CD14-positive monocyte (primary cell): ENCODE results near the gene FADS1. TPM values are rescaled to one million over a fixed set of nuclear protein-coding genes. Genes with fewer than 3 reads are reported as not detected.

ENCODE experiments used
- DNase-seq, 3 donors: peaks; one replicate each; pipeline ENCODE4 v3.0.0-alpha.2; 2011 to 2022
- H2AFZ ChIP-seq: 2 replicates; pipeline ENCODE4 v1.6.0; 2012; ENCODE audit warnings: mild to moderate bottlenecking, low read depth, low read length, inconsistent platforms; ENCODE audit not compliant: insufficient read depth, poor library complexity, severe bottlenecking
- H3K27ac ChIP-seq, 2 donors: 1 replicate in 1 of 2; 2 replicates in 1 of 2; pipeline ENCODE4 v1.5.1; 2012 to 2013; ENCODE audit warnings: low read length in 2 of 2, control low read depth in 1 of 2, inconsistent platforms in 1 of 2, low read depth in 1 of 2, mild to moderate bottlenecking in 1 of 2
- H3K27me3 ChIP-seq, 2 donors: one replicate each; pipeline versions ENCODE4 v1.6.0 to v1.6.1; 2011 to 2013; ENCODE audit warnings: low read length in 2 of 2; ENCODE audit not compliant: control insufficient read depth in 2 of 2, insufficient read depth in 2 of 2
- H3K36me3 ChIP-seq, 2 donors: replicated peaks in 1 of 2; 1 replicate in 1 of 2; 2 replicates in 1 of 2; pipeline versions ENCODE4 v1.5.1 to v1.6.1; 2012 to 2013; ENCODE audit warnings: low read length in 2 of 2, control low read depth in 1 of 2, inconsistent platforms in 1 of 2, mild to moderate bottlenecking in 1 of 2; ENCODE audit not compliant: insufficient read depth in 2 of 2, control insufficient read depth in 1 of 2
- H3K4me1 ChIP-seq, 2 donors: 1 replicate in 1 of 2; 2 replicates in 1 of 2; pipeline versions ENCODE4 v1.5.1 to v1.6.1; 2012 to 2013; ENCODE audit warnings: low read length in 2 of 2, control low read depth in 1 of 2, inconsistent platforms in 1 of 2, mild to moderate bottlenecking in 1 of 2, moderate library complexity in 1 of 2; ENCODE audit not compliant: insufficient read depth in 2 of 2, control insufficient read depth in 1 of 2
- H3K4me2 ChIP-seq: replicated peaks from 2 replicates; pipeline ENCODE3; 2012; ENCODE audit warnings: low read length, moderate library complexity, mild to moderate bottlenecking; ENCODE audit not compliant: poor library complexity, severe bottlenecking; ENCODE audit errors: extremely low read depth
- H3K4me3 ChIP-seq, 3 experiments: fragments of 200-600 bp in 1 of 3; sonication (generic) in 1 of 3; replicated peaks in 1 of 3; 1 replicate in 2 of 3; 2 replicates in 1 of 3; pipeline ENCODE4 v1.5.1; 2011 to 2013; ENCODE audit warnings: low read length in 3 of 3, mild to moderate bottlenecking in 3 of 3, control low read depth in 2 of 3, low read depth in 2 of 3, inconsistent platforms in 1 of 3, moderate library complexity in 1 of 3
- H3K79me2 ChIP-seq: 2 replicates; pipeline ENCODE4 v1.6.0; 2012; ENCODE audit warnings: mild to moderate bottlenecking, control low read depth, inconsistent platforms, low read length, moderate library complexity; ENCODE audit not compliant: insufficient read depth
- H3K9ac ChIP-seq: 2 replicates; pipeline ENCODE4 v1.6.0; 2017; ENCODE audit warnings: low read length, mild to moderate bottlenecking; ENCODE audit not compliant: insufficient read depth, poor library complexity, severe bottlenecking
- H3K9me3 ChIP-seq, 2 donors: replicated peaks in 1 of 2; 1 replicate in 1 of 2; 2 replicates in 1 of 2; pipeline versions ENCODE4 v1.5.1 to v1.6.1; 2012 to 2013; ENCODE audit warnings: low read length in 2 of 2, control low read depth in 1 of 2; ENCODE audit not compliant: control insufficient read depth in 1 of 2, insufficient read depth in 1 of 2
- H4K20me1 ChIP-seq: 2 replicates; pipeline ENCODE4 v1.6.0; 2012; ENCODE audit warnings: mild to moderate bottlenecking, low read length, control low read depth, moderate library complexity; ENCODE audit not compliant: insufficient read depth
- H3K27ac Mint-ChIP-seq, 7 donors: one replicate each; pipeline ENCODE4 v1.8.0; 2020; ENCODE audit warnings: mild to moderate bottlenecking in 7 of 7, mixed read lengths in 7 of 7, moderate library complexity in 6 of 7, inconsistent platforms in 2 of 7
- H3K27me3 Mint-ChIP-seq, 3 donors: one replicate each; pipeline ENCODE4 v1.8.0; 2021 to 2022; ENCODE audit warnings: low read depth in 3 of 3, mild to moderate bottlenecking in 3 of 3, mixed read lengths in 3 of 3, moderate library complexity in 3 of 3, inconsistent platforms in 1 of 3
- H3K36me3 Mint-ChIP-seq, 2 donors: one replicate each; pipeline ENCODE4 v1.8.0; 2020; ENCODE audit warnings: mixed read lengths in 2 of 2, inconsistent platforms in 1 of 2, mild to moderate bottlenecking in 1 of 2
- H3K4me1 Mint-ChIP-seq: one replicate; pipeline ENCODE4 v1.8.0; 2020; ENCODE audit warnings: mild to moderate bottlenecking, mixed read lengths
- H3K4me3 Mint-ChIP-seq, 2 donors: one replicate each; pipeline ENCODE4 v1.8.0; 2020; ENCODE audit warnings: mild to moderate bottlenecking in 2 of 2, mixed read lengths in 2 of 2, moderate library complexity in 1 of 2
- H3K9me3 Mint-ChIP-seq, 7 donors: one replicate each; pipeline ENCODE4 v1.8.0; 2020 to 2022; ENCODE audit warnings: mixed read lengths in 7 of 7, mild to moderate bottlenecking in 6 of 7, moderate library complexity in 6 of 7, inconsistent platforms in 2 of 7
- WGBS: methylation state at CpG from one replicate; pipeline ENCODE4 v1.1.5; 2013; ENCODE audit warnings: missing lambda C conversion rate; ENCODE audit not compliant: insufficient coverage; 5-methylcytosine and 5-hydroxymethylcytosine counted together
- intact Hi-C, 2 donors: fragments of 100-400 bp; cut with micrococcal nuclease; formaldehyde crosslinking; loops; one replicate each; pipeline versions ENCODE4 v1.15.0 to v1.15.1; 2023
- polyA minus RNA-seq: library from RNA; depleted of rRNA, polyadenylated mRNA; stranded (reverse); fragments of >200 nt; gene quantifications from 2 replicates; pipeline ENCODE4 v1.2.3, GENCODE V29; 2012
- polyA plus RNA-seq, 3 donors: library from polyadenylated mRNA; depleted of rRNA in 1 of 3; unstranded in 2 of 3; stranded (reverse) in 1 of 3; fragments of 300-500 nt in 2 of 3; fragments of >200 nt in 1 of 3; fragmentation: Illumina TruSeq in 2 of 3; gene quantifications; 1 replicate in 2 of 3; 2 replicates in 1 of 3; pipeline ENCODE4 v1.2.3, GENCODE V29; 2012 to 2021
- total RNA-seq, 12 experiments: library from RNA in 1 of 12; stranded (reverse) in 1 of 12; fragments of 120-200 nt in 1 of 12; gene quantifications; one replicate each; pipeline ENCODE4 v1.2.4 and lab custom pipeline; 2013 to 2026; ENCODE audit warnings: mixed read lengths in 6 of 12, inconsistent platforms in 1 of 12
- TF ChIP-seq, protein P1 (sequence below): fragments of 200-600 bp; IDR thresholded peaks from one replicate; pipeline ENCODE4 v1.8.0; 2022; ENCODE audit warnings: antibody characterized with exemption, mild to moderate bottlenecking

FADS1 gene
- 29.1 TPM for total RNA-seq (2013)
- polyA plus RNA-seq (10 to 100 TPM; 10.6 to 31.8 (median 29.2) TPM), polyA minus RNA-seq (20.1 and 27.5 TPM in 2 replicates), total RNA-seq (lab: John Stamatoyannopoulos, UW) (6.6 to 63.5 (median 36.3) reads per million in 11 experiments)

DNA sequence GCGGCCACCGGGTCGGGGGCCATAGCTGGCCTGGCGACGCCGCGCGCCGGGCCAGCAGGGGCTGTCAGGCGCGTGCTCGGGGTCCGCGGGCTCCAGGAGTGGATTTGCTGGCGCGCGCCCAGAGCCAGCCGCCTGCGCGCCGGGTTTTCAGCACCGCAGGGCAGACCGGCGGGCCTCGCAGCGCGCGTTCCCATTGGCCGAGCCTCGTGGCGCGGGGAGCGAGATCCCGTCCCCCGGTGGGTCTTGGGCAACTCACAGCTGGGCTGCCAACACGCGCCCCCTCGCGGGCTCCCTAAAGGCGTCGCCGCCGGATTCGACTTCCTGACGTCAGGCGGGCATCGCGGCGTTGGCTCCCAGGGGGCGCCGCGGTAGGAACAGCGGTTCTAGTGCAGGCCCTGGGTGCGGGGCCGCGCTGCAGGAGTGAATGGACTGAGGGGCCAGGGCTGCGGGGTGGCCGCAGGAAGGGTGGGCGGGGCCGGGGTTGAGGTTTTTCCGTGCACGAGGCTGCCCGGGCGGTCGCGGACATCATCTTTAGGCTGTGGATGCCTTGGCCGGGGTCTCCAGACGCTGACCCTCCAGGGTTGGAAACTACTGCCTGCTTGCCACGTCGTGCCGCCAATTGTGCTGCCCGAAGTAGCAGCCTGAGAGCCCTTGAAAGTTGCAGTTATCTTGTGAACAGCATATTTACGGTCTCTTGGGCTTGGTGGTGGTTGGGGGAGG, at the start of gene FADS1:
Gene FADS1, minus strand, starts transcription at position 268 of the 720 bp plus-strand sequence. Its CDS starts 74 bp downstream, at position 194.
- TF ChIP-seq, protein P1, sequence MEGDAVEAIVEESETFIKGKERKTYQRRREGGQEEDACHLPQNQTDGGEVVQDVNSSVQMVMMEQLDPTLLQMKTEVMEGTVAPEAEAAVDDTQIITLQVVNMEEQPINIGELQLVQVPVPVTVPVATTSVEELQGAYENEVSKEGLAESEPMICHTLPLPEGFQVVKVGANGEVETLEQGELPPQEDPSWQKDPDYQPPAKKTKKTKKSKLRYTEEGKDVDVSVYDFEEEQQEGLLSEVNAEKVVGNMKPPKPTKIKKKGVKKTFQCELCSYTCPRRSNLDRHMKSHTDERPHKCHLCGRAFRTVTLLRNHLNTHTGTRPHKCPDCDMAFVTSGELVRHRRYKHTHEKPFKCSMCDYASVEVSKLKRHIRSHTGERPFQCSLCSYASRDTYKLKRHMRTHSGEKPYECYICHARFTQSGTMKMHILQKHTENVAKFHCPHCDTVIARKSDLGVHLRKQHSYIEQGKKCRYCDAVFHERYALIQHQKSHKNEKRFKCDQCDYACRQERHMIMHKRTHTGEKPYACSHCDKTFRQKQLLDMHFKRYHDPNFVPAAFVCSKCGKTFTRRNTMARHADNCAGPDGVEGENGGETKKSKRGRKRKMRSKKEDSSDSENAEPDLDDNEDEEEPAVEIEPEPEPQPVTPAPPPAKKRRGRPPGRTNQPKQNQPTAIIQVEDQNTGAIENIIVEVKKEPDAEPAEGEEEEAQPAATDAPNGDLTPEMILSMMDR, result peak; percentile 76
- Histone ChIP-seq H3K27me3 (no peaks in the 10 kb centered on the region), H3K9ac (peak within 1 kb of the TSS; percentile 94), H3K79me2 (peaks cover 16% of the 10 kb centered on the region), H3K36me3 (peaks cover 3 to 13% of the 10 kb centered on the region in 2 donors), H3K4me3 (peak within 1 kb of the TSS; percentile 74 to 90 (median 75)), H2AFZ (peak within 1 kb of the TSS; percentile 78), H3K9me3 (peaks cover 0 to 6% of the 10 kb centered on the region in 2 donors), H4K20me1 (no peaks in the 10 kb centered on the region), H3K4me1 (peaks cover 20 to 35% of the 10 kb centered on the region in 2 donors), H3K27ac (peak within 1 kb of the TSS; percentile 95 to 96), H3K4me2 (peak within 1 kb of the TSS; percentile 99)
- peak; percentile 93 to 96 (median 94) for DNase-seq
- Mint-ChIP-seq H3K4me1 (peaks cover 17% of the 10 kb centered on the region), H3K4me3 (peak within 1 kb of the TSS; percentile 94 to 98), H3K27ac (peak within 1 kb of the TSS; percentile 97 to 99 (median 98)), H3K36me3 (peaks cover 10 to 18% of the 10 kb centered on the region in 2 donors), H3K9me3 (peaks cover 0 to 5% (median 0%) of the 10 kb centered on the region in 7 donors), H3K27me3 (peaks cover 2 to 5% (median 3%) of the 10 kb centered on the region in 3 donors)
- intact Hi-C loops, result loop anchor here in 1 of 2 donors (2.0 kb wide), 1 partner anchor 24 kb away; the partner anchor contains the start of genes FEN1 and TMEM258
- under 1% methylated on average over 71 of the region's 73 CpGs for WGBS

GRCh38 chr11:61866231-61866957, 49.6 kb upstream of the FADS1 start:
- H4K20me1 ChIP-seq, result no peaks in the 10 kb centered on the region
- H3K79me2 ChIP-seq, result no peaks in the 10 kb centered on the region
- H3K4me3 ChIP-seq, result no peak overlapping the region
- H3K4me1 ChIP-seq, result peaks cover 3 to 4% of the 10 kb centered on the region in 2 donors
- Mint-ChIP-seq H3K4me1 (peaks cover 6% of the 10 kb centered on the region), H3K27ac (no peak overlapping the region), H3K27me3 (peaks cover 9 to 14% (median 9%) of the 10 kb centered on the region in 3 donors), H3K4me3 (no peak overlapping the region), H3K36me3 (peaks cover 13 to 45% of the 10 kb centered on the region in 2 donors), H3K9me3 (no peaks in the 10 kb centered on the region)
- no peak for DNase-seq
- H2AFZ ChIP-seq, result no peak overlapping the region
- H3K36me3 ChIP-seq, result peaks cover 0 to 10% of the 10 kb centered on the region in 2 donors
- no peak overlapping the region for H3K27ac ChIP-seq
- peaks cover 0 to 5% of the 10 kb centered on the region in 2 donors for H3K27me3 ChIP-seq
- no peaks in the 10 kb centered on the region for H3K9me3 ChIP-seq
- TF ChIP-seq, protein P1, result no peak
- no peak overlapping the region for H3K4me2 ChIP-seq
- intact Hi-C loops, result no loop called here
- 94% methylated on average over 18 of the region's 18 CpGs for whole genome bisulfite sequencing
- no peak overlapping the region for H3K9ac ChIP-seq
